HT-29 (cell line): ENCODE data around the gene GLB1L. TPM values are rescaled to one million over a fixed set of nuclear protein-coding genes. Genes with fewer than 3 reads are reported as not detected.

Experiments
- DNase-seq: peaks from one replicate; pipeline ENCODE4 v3.0.0-alpha.2; 2015; ENCODE audit warnings: low spot score
- total RNA-seq: library from RNA; depleted of rRNA; stranded (reverse); fragments of >200 nt; shearing (Covaris generic); gene quantifications from 2 replicates; pipeline ENCODE4 v1.2.3, GENCODE V29; 2014

GLB1L gene
- total RNA-seq, 1 experiment from 2014 or later: 10.0 TPM

GRCh38 chr2:219253753-219254589 lies 8.7 kb upstream of the GLB1L start, which contains the start of gene TUBA4A:
Gene TUBA4A, minus strand, starts transcription at chr2:219253918. Its CDS starts 60 bp downstream, at chr2:219253858.
- DNase-seq: peak; percentile 91

DNA sequence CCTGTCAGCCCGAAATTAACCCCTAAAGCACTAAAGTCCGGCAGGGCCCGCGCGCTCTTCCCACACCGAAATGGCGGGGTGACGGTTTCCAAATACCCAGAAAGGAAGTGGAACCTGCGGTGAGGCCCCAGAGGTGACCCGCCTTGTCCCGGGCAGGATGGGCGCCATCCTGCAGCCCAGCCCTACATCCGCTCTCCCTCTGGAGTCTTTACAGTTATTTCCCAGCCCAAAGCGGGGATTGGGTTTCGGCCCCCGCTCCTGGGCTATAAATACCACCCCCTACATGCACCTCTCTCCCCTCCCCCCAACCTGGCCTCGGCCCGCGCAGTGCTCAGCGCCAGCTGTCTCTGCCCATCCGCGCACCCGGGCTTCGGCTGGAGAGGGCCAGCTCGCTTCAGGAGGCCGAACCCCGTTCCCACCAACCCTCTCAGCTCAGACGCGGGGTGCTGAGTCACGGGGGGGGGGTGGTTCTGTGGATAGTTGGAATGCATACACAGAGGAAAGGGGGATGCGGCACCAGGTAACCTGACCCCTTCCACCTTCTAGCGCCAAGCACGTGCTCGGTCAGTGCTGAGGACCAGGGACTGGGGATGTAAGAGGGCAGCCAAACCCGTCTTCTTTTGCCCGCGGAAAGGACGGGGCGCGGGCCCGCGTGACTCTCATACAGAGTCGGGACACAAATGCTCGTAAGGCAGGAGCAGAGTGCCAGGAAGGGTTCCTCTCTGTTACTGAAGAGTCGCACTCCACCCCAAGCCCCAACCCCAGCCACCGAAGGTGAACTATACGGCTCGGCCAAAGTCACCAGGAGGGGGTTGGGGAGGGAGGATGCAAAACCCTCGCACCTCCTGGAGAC lies 7.9 kb upstream of the GLB1L start, which contains the start of gene TUBA4B:
Gene TUBA4B, plus strand, starts transcription at position 344 of the 853 bp plus-strand sequence. Its CDS starts 165 bp downstream, at position 509.
- DNase-seq: peak; percentile 36

- DNase-seq: no peak
Measured at GRCh38 chr2:219252570-219252899, 7.3 kb upstream of the GLB1L start.

DNA sequence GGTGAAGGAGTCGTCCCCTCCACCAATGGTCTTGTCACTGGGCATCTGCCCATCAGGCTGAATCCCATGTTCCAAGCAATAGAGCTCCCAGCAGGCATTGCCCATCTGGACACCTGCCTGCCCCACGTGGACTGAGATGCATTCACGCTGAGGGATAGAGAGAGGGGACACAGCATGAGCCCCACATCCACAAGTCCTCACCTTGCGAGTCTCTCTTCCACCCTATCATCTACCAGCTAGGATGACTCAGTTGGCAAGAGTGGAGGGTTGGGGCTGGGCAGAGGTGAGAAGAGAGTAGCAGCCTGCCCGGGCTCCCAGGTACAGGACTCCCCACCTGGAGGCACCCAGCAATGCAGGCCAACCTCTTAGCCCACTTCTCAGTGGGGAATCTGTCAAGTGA lies 6.8 kb upstream of the GLB1L start:
- no peak for DNase-seq

DNA sequence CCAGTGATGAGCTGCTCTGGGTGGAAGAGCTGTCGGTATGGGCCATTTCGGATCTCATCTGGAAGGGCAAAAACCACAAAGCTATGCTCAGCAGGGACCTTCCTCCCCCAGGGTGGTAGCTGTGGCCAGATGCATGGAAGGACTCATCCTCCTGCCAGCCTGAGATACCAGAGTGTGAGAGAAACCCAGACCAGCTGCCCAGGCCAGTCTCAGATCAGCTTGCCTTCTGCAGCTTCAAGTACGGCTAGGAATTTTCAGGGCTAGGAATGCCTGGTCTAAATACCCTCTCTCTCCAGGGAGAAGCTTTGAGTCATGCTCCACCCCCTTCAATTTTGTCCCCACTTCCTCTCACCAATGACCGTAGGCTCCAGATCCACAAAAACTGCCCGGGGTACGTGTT lies 6.4 kb upstream of the GLB1L start:
- no peak for DNase-seq

DNA sequence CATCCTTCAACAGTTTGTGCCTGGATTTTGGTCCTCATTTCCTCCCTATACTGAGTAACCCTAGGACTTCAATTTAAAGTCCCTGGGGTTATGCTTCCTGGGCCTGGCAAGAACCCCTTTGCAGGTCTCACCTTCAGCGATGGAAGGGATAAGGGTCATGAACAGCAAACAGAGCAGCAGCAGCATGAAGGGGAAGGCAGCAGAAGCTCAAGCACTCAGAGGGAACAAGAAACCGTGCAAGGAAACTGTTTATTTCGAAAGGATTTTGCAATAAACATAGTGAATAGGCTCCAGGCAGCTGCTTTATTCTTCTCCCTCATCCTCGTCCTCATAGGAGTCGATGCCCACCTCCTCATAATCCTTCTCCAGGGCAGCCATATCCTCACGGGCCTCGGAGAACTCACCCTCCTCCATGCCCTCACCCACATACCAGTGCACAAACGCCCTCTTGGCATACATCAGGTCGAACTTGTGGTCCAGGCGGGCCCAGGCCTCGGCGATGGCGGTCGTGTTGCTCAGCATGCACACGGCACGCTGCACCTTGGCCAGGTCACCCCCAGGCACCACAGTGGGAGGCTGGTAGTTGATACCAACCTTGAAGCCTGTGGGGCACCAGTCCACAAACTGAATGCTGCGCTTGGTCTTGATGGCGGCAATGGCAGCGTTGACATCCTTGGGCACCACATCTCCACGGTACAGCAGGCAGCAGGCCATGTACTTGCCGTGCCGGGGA lies 5.0 kb upstream of the GLB1L start:
- no peak for DNase-seq

DNA sequence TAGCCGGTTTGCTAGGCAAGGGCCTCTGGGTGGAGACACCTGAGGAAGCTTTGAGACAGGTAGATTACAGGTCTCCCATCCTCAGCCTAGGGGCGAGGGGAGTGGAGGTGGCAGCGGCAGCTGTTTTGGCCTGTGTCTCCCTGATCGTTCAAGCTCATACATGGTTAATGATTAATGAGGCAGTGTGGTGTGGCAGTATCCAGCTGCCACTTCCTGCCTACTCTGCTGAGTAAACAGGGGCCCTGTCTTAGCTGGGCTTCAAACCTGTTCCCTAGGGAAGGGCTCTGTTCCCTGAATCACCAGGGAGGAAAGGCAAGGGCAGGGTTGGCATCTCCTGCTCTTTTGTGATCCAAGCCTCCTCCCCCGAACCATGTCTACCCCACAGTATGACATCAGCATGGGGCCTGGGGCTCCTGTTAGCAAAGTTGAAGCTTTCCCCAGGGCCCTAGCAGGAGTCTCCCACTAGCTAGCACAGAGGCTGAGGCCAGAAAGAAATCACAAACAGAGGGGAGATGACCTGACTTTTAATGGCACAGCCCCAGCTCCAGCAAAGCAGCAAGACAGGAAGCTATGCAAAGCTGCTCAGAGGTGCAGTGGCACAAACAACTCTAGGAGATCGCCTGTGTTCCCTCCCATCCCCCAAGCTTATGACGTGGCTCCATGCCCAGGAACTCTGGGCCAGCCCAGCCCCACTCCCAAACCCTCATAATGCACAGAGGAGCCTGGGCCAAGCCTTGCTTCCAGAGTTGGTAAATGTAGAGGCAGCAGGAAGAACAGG lies 4.1 kb upstream of the GLB1L start:
- DNase-seq: peak; percentile 89

DNA sequence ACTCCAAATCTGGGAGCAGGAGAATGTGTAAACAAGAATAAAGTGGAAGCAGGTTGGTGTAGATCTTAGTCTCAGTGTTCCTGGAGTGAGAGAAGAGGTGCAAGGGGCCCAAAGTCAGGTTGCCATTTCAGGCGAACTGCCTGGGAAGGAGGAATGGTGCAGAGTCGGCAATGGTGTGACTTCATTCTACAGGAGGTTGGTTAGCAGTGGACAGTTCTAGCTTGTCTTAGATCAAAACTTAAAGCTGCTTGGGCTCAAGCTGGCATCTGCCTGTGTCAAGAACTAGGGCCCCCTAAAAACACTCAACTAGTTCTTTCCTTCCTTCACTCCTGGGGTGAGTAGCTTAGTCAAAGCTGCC lies 3.6 kb upstream of the GLB1L start:
- no peak for DNase-seq

GRCh38 chr2:219247678-219248642 lies 2.7 kb upstream of the GLB1L start:
- no peak for DNase-seq

DNA sequence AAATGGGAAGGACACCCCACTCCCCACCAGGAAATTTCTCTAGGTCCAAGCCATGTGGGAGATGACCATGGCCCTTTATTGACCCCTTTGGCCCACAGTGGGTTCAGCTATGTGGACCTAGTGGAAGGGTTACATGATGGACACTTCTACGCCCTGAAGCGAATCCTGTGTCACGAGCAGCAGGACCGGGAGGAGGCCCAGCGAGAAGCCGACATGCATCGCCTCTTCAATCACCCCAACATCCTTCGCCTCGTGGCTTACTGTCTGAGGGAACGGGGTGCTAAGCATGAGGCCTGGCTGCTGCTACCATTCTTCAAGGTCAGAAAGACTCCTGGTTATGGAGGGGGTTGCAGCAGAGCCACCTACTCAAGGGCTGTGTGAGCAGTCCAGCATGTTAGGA lies 1.3 kb upstream of the GLB1L start:
- DNase-seq: no peak

DNA sequence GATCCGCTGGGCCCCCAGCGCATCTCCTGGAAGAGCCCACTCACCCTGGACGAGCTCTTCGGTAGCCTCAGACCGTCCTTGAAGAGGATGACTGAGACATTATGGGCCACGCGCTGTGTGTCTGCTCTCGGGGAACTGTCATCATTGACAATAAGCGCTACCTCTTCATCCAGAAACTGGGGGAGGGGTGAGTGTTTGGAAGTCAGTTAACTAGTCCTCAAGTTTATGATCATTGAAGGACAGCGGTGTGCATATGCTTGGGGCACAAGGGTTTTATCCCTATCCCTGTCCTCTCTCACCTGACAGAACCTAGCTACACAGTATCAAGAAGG lies 621 bp upstream of the GLB1L start:
- DNase-seq: no peak

GRCh38 chr2:219244789-219245147 lies 476 bp downstream of the GLB1L start:
- no peak for DNase-seq

- DNase-seq: no peak
Measured at GRCh38 chr2:219243291-219243761, 1.9 kb downstream of the GLB1L start.

DNA sequence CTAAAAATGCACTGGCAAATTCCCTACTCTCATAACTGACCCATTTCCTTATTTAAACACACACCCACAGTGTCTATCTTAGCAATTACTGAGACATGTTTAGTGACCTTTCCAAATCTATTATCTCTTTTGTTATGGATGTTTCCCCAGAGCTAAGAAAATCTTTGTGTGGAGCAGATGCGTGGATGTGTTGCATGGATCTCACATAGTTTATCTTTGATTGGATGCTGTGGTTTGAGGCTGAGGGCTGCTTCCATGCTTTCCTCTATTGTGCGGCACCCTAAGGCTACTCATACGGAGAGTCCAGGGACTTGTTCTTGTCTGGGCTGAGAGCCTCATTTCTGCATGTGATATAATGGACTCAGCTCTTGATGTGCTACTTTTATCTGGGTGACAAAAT lies 10.9 kb downstream of the GLB1L start:
- no peak for DNase-seq

- peak; percentile 66 for DNase-seq
Measured at GRCh38 chr2:219230059-219230540, 15.1 kb downstream of the GLB1L start.

GRCh38 chr2:219229305-219230058 lies 15.8 kb downstream of the GLB1L start, which contains the start of the genes ANKZF1 and ATG9A:
Gene ANKZF1, plus strand, starts transcription at chr2:219229806. Its CDS starts 452 bp downstream, at chr2:219230258.
Gene ATG9A, minus strand, starts transcription at chr2:219229636. Its CDS starts 1,612 bp downstream, at chr2:219228024.
- DNase-seq: peak; percentile 99

DNA sequence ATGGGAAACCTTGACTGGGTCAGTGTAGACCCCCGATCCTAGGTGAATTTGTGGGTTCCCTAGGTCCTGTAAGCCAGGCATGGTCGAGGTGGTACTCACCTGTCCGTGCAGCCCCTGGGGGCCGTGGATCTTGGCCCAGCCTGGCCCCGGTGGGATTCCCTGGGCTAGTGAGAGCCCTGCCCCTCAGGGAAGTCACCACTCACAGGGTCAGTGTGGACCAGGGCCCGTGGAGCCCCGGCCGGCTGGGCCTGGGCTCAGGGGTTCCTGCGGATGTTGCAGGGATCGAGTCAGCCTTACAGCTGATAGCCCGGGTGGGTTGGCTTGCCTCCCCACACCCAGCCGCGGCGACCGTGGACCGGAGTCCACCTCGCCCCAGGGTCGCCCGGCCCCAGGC lies 16.3 kb downstream of the GLB1L start:
- DNase-seq: no peak

DNA sequence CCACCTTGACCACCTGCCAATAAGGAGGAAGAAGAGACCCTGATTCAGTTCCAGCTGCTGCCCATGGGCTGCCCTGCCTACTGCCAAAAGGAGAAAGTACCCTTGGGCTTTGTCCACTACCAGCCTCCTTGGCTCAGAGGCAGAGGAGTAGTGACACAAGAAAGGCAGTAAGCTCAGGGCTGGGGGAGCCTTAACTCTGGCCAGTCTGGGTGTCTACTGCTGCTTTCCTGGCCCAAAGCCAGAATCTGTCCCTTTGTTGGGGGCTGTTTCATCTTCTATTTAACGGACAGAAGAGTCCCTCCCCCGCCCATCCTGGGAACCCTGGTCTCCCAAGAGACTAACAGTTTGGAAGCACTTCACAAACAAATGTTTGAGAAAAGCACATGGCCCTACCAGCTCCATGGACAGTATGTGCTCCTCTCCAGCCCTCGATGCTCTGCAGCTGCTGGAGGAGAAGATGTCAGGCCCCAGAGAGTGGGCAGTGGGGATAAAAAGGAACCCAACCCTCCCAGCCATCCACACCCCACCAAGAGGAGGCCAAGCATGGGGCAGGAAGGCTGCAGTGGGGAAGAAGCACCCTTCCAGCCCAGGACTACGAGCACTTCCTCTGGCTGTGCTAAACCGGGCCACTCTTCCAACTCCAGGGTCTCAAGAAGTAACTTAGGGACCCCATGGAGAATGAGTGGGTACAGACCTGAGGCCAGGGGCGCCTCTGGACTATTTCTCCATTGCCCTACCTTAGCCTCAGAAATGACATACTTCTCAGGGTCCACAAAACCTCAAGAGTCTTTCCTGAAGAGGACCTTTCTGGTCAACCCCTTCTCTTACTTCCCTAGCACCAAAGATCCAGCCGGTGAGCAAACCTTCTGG lies 17.0 kb downstream of the GLB1L start:
- DNase-seq: no peak
